B cell (primary cell): ENCODE measurements around the gene DPH2. TPM values are rescaled to one million over a fixed set of nuclear protein-coding genes. Genes with fewer than 3 reads are reported as not detected.

Experiments used
- ATAC-seq: fragments of 200-7000 bp; cut with Tn5 transposase; one replicate; pipeline ENCODE4 v1.10.0; 2021; ENCODE audit warnings: low read depth, mild to moderate bottlenecking, moderate number of reproducible peaks, moderate library complexity
- CTCF ChIA-PET: fragments of 350-600 bp; sonication (Branson Sonifier 250); formaldehyde crosslinking; loops from one replicate; lab custom pipeline; 2021; ENCODE audit warnings: antibody characterized with exemption, inconsistent platforms; lab: Charles Lee
- POLR2A ChIA-PET: fragments of 350-600 bp; sonication (Branson Sonifier 250); formaldehyde crosslinking; loops from one replicate; lab custom pipeline; 2021; ENCODE audit warnings: antibody characterized with exemption; lab: Charles Lee
- DNase-seq: peaks from one replicate; pipeline ENCODE4 v3.0.0; 2013
- H2AFZ ChIP-seq: 2 replicates; pipeline ENCODE4 v1.6.1; 2012; ENCODE audit warnings: mild to moderate bottlenecking, low read depth, low read length; ENCODE audit not compliant: insufficient read depth, poor library complexity, severe bottlenecking
- H3K27ac ChIP-seq, 2 donors: 1 replicate in 1 of 2; 2 replicates in 1 of 2; pipeline ENCODE4 v1.5.1; 2012 to 2013; ENCODE audit warnings: low read length in 2 of 2, mild to moderate bottlenecking in 2 of 2, moderate library complexity in 1 of 2
- H3K27me3 ChIP-seq, 4 experiments: fragments of 200-600 bp in 1 of 4; sonication (generic) in 1 of 4; replicated peaks in 1 of 4; 1 replicate in 2 of 4; 2 replicates in 2 of 4; pipeline versions ENCODE4 v1.6.1 to v1.7.0; 2013 to 2016; ENCODE audit warnings: low read length in 3 of 4, mild to moderate bottlenecking in 2 of 4, mixed read lengths in 1 of 4, moderate library complexity in 1 of 4; ENCODE audit not compliant: insufficient read depth in 4 of 4, control insufficient read depth in 3 of 4; ENCODE audit errors: control extremely low read depth in 1 of 4
- H3K36me3 ChIP-seq, 2 experiments: replicated peaks in 1 of 2; 1 replicate in 1 of 2; 2 replicates in 1 of 2; pipeline versions ENCODE4 v1.6.1 to v1.7.1; 2013; ENCODE audit warnings: low read length in 1 of 2; ENCODE audit not compliant: insufficient read depth in 2 of 2, control insufficient read depth in 1 of 2; ENCODE audit errors: control extremely low read depth in 1 of 2, extremely low read depth in 1 of 2
- H3K4me1 ChIP-seq, 2 donors: fragments of 200-600 bp in 1 of 2; sonication (generic) in 1 of 2; 1 replicate in 1 of 2; 2 replicates in 1 of 2; pipeline versions ENCODE4 v1.5.1 to v1.6.1; 2013 to 2017; ENCODE audit warnings: low read length in 2 of 2; ENCODE audit not compliant: control insufficient read depth in 2 of 2, insufficient read depth in 2 of 2
- H3K4me2 ChIP-seq: replicated peaks from 2 replicates; pipeline ENCODE3; 2012; ENCODE audit warnings: mild to moderate bottlenecking, low read depth, low read length; ENCODE audit not compliant: poor library complexity, severe bottlenecking
- H3K4me3 ChIP-seq, 5 experiments: fragments of 200-600 bp in 1 of 5; sonication (generic) in 1 of 5; 1 replicate in 3 of 5; 2 replicates in 2 of 5; pipeline versions ENCODE4 v1.5.1 to v1.7.0; 2011 to 2016; ENCODE audit warnings: low read length in 4 of 5, mild to moderate bottlenecking in 4 of 5, low read depth in 2 of 5, control low read depth in 1 of 5, moderate library complexity in 1 of 5; ENCODE audit not compliant: insufficient read depth in 1 of 5; ENCODE audit errors: control extremely low read depth in 1 of 5, extremely low read depth in 1 of 5
- H3K79me2 ChIP-seq: fragments of 200-600 bp; sonication (generic); one replicate; pipeline ENCODE4 v1.6.0; 2016; ENCODE audit warnings: low read length; ENCODE audit not compliant: control insufficient read depth, insufficient read depth
- H3K9ac ChIP-seq: fragments of 200-600 bp; sonication (generic); 2 replicates; pipeline ENCODE4 v1.6.1; 2017; ENCODE audit warnings: mild to moderate bottlenecking, low read length, moderate library complexity
- H3K9me3 ChIP-seq, 3 donors: one replicate each; pipeline versions ENCODE4 v1.6.1 to v1.7.1; 2013; ENCODE audit warnings: low read length in 2 of 3; ENCODE audit not compliant: control insufficient read depth in 2 of 3, insufficient read depth in 1 of 3; ENCODE audit errors: control extremely low read depth in 1 of 3
- H4K20me1 ChIP-seq: 2 replicates; pipeline ENCODE4 v1.6.0; 2012; ENCODE audit warnings: mild to moderate bottlenecking, low read length; ENCODE audit not compliant: insufficient read depth, control insufficient read depth, poor library complexity, severe bottlenecking
- H3K27ac Mint-ChIP-seq: one replicate; pipeline ENCODE4 v1.8.0; 2021; ENCODE audit warnings: mixed read lengths
- H3K27me3 Mint-ChIP-seq: one replicate; pipeline ENCODE4 v1.8.0; 2021; ENCODE audit warnings: mixed read lengths
- H3K4me1 Mint-ChIP-seq: one replicate; pipeline ENCODE4 v1.8.0; 2021; ENCODE audit warnings: mixed read lengths
- H3K4me3 Mint-ChIP-seq: one replicate; pipeline ENCODE4 v1.8.0; 2021; ENCODE audit warnings: mixed read lengths
- H3K9me3 Mint-ChIP-seq: one replicate; pipeline ENCODE4 v1.8.0; 2022; ENCODE audit warnings: mixed read lengths; ENCODE audit not compliant: insufficient read depth
- CTCF ChIP-seq: fragments of 200-600 bp; IDR thresholded peaks from one replicate; pipeline ENCODE4 v1.8.0; 2022; ENCODE audit warnings: antibody characterized with exemption, mild to moderate bottlenecking
- EZH2 ChIP-seq: IDR thresholded peaks from 2 replicates; pipeline ENCODE4 v1.6.1; 2012; ENCODE audit warnings: borderline replicate concordance, low read depth, mild to moderate bottlenecking, moderate library complexity, low read length; ENCODE audit not compliant: insufficient read depth, poor library complexity, severe bottlenecking
- WGBS: methylation state at CpG from one replicate; pipeline ENCODE4 v1.1.5; 2013; ENCODE audit warnings: missing lambda C conversion rate; ENCODE audit not compliant: insufficient coverage; 5-methylcytosine and 5-hydroxymethylcytosine counted together
- intact Hi-C: fragments of 100-400 bp; cut with micrococcal nuclease; formaldehyde crosslinking; loops from one replicate; pipeline ENCODE4 v1.10.0; 2022
- polyA plus RNA-seq: library from polyadenylated mRNA; depleted of rRNA; stranded (reverse); fragments of >200 nt; gene quantifications from 2 replicates; pipeline ENCODE4 v1.2.3, GENCODE V29; 2012
- total RNA-seq, 2 donors: library from RNA; stranded (reverse); fragments of 120-200 nt in 1 of 2; gene quantifications; 1 replicate in 1 of 2; 2 replicates in 1 of 2; pipeline versions ENCODE4 v1.2.3 to v1.2.4, GENCODE V29; 2013 to 2022

The DPH2 gene
- total and polyA plus RNA-seq, 2 donors (not counting 1 experiment from before 2014, with no cell fraction given): 30.5 to 71.9 TPM

DNA sequence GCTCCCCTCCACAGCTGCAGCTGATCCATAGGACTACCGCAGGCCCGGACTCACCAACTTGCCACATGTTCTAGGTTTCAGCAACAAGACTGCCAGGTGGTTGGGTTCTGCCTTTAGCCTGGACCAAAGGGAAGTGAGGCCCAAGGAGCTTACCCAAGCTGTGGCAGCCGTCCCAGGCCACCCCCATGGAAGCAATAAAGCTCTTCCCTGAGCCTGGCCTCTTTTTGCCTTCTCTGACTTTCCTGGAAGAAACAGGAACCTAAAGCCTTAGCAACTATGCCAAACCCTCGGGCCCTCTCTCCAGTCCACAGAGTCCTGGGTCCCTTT, 38.9 kb upstream of the DPH2 start:
- peaks cover 0 to 37% (median 23%) of the 10 kb centered on the region in 4 experiments for H3K27me3 ChIP-seq
- H3K27me3 Mint-ChIP-seq: peaks cover 26% of the 10 kb centered on the region
- no peak overlapping the region for H3K4me2 ChIP-seq
- H3K9me3 Mint-ChIP-seq: no peaks in the 10 kb centered on the region
- DNase-seq (no peak), ATAC-seq (no peak)
- H3K4me1 Mint-ChIP-seq: peaks cover 19% of the 10 kb centered on the region
- H3K79me2 ChIP-seq: no peaks in the 10 kb centered on the region
- H3K4me3 ChIP-seq: no peak overlapping the region
- peaks cover 0 to 14% (median 0%) of the 10 kb centered on the region in 3 donors for H3K9me3 ChIP-seq
- no peak overlapping the region for H3K27ac ChIP-seq
- TF ChIP-seq CTCF (no peak), EZH2 (no peak)
- no peak overlapping the region for H3K4me3 Mint-ChIP-seq
- no peak overlapping the region for H3K27ac Mint-ChIP-seq
- no peaks in the 10 kb centered on the region for H3K36me3 ChIP-seq
- no peak overlapping the region for H2AFZ ChIP-seq
- WGBS: 89% methylated on average over 4 of the region's 4 CpGs
- no peak overlapping the region for H3K9ac ChIP-seq
- H3K4me1 ChIP-seq: peaks cover 23 to 25% of the 10 kb centered on the region in 2 donors
- ChIA-PET CTCF (interaction anchor here (0.6 to 10.3 kb wide), 7 partner anchors 12 to 166 kb away, joined by 3 to 118 read pairs (median 5); no protein-coding TSS in a partner anchor), POLR2A (no interaction called here)
- intact Hi-C loops: loop anchor here (5.0 kb wide), 1 partner anchor 116 kb away; no protein-coding TSS in a partner anchor
- H4K20me1 ChIP-seq: no peaks in the 10 kb centered on the region

- H2AFZ ChIP-seq: no peak overlapping the region
- ChIA-PET POLR2A (no interaction called here), CTCF (interaction anchor here (1.8 to 10.3 kb wide), 2 partner anchors 115 to 167 kb away, joined by 6 to 118 read pairs; no protein-coding TSS in a partner anchor)
- H3K27me3 Mint-ChIP-seq: peaks cover 26% of the 10 kb centered on the region
- no peaks in the 10 kb centered on the region for H3K36me3 ChIP-seq
- H3K9me3 Mint-ChIP-seq: no peaks in the 10 kb centered on the region
- 84% methylated on average over 9 of the region's 13 CpGs for WGBS
- H3K4me3 Mint-ChIP-seq: no peak overlapping the region
- H3K4me1 ChIP-seq: peaks cover 29 to 30% of the 10 kb centered on the region in 2 donors
- H3K27me3 ChIP-seq: peaks cover 0 to 39% (median 26%) of the 10 kb centered on the region in 4 experiments
- no peak overlapping the region for H3K4me2 ChIP-seq
- peaks cover 21% of the 10 kb centered on the region for H3K4me1 Mint-ChIP-seq
- no peak for TF ChIP-seq CTCF
- TF ChIP-seq EZH2: no peak
- H3K27ac Mint-ChIP-seq: no peak overlapping the region
- no peak for DNase-seq
- intact Hi-C loops: loop anchor here (5.0 kb wide), 1 partner anchor 115 kb away; no protein-coding TSS in a partner anchor
- no peaks in the 10 kb centered on the region for H3K79me2 ChIP-seq
- no peaks in the 10 kb centered on the region for H4K20me1 ChIP-seq
- H3K27ac ChIP-seq: no peak overlapping the region
- peaks cover 0 to 14% (median 0%) of the 10 kb centered on the region in 3 donors for H3K9me3 ChIP-seq
- no peak for ATAC-seq
- H3K9ac ChIP-seq: no peak overlapping the region
- H3K4me3 ChIP-seq: no peak overlapping the region
These were observed 37.8 kb upstream of the DPH2 start for GRCh38 chr1:43931711-43932660.
